Adipocyte (in vitro differentiated cells): ENCODE results near the gene DUSP8.

ENCODE experiments used
- DNase-seq: peaks from one replicate; pipeline ENCODE4 v3.0.0-alpha.2; 2015; ENCODE audit warnings: low read depth
- H3K27me3 ChIP-seq: replicated peaks from 2 replicates; pipeline ENCODE4 v1.7.0; 2013; ENCODE audit warnings: mild to moderate bottlenecking, low read length, moderate library complexity; ENCODE audit not compliant: control insufficient read depth, insufficient read depth
- H3K36me3 ChIP-seq: 2 replicates; pipeline ENCODE4 v1.7.0; 2013; ENCODE audit warnings: low read length, mild to moderate bottlenecking, moderate library complexity; ENCODE audit not compliant: control insufficient read depth, insufficient read depth, severe bottlenecking
- H3K4me1 ChIP-seq: 2 replicates; pipeline ENCODE4 v1.7.0; 2013; ENCODE audit warnings: mild to moderate bottlenecking, low read length, moderate library complexity; ENCODE audit not compliant: control insufficient read depth, insufficient read depth
- H3K4me3 ChIP-seq: 2 replicates; pipeline ENCODE4 v1.7.0; 2013; ENCODE audit warnings: mild to moderate bottlenecking, low read length, moderate library complexity
- H3K9ac ChIP-seq: 2 replicates; pipeline ENCODE4 v1.7.0; 2013; ENCODE audit warnings: mild to moderate bottlenecking, low read length, moderate library complexity
- H3K9me3 ChIP-seq: 2 replicates; pipeline ENCODE4 v1.7.0; 2013; ENCODE audit warnings: mild to moderate bottlenecking, low read length, moderate library complexity; ENCODE audit not compliant: control insufficient read depth

Gene DUSP8

DNA sequence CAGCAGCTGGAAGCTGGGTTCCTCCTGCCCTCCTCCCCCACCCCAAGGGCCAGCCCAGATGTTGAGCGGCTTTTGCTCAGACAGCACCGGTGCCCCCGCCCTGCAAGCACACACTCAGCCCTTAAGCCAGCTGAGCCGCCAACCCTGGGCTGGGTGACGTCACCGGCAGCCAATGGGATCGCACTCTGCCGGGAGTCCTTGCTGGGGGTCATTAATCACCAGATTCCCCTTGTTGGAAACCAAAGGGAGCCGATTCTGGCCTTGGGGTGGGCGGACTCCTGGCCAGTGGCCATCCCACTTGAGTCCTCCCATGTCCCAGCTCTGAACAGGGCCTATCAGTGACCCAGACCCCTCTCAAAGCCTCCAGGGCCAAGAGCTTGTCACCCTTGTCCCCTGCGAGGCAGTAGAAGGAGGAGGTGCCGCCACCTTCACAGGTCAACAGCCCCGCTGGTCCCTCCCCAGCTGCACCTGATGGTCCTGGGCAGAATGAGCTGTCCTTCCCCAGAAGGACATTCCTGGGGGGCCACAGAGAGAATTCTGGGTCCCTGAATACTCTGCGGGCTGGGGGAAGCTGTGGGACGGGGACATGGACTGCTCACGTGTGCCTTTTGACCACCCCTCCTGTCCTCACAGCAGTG is 7.4 kb downstream of the DUSP8 start:
- Histone ChIP-seq H3K9ac (no peak overlapping the region), H3K4me1 (peaks cover 8% of the 10 kb centered on the region), H3K27me3 (peaks cover 4% of the 10 kb centered on the region), H3K36me3 (no peaks in the 10 kb centered on the region), H3K4me3 (no peak overlapping the region), H3K9me3 (no peaks in the 10 kb centered on the region)
- DNase-seq, result peak; percentile 62

- Histone ChIP-seq H3K36me3 (no peaks in the 10 kb centered on the region), H3K4me3 (no peak overlapping the region), H3K9me3 (no peaks in the 10 kb centered on the region), H3K4me1 (peaks cover 15% of the 10 kb centered on the region), H3K27me3 (peaks cover 4% of the 10 kb centered on the region), H3K9ac (no peak overlapping the region)
- DNase-seq, result no peak
Measured at GRCh38 chr11:1563697-1564534, 8.2 kb downstream of the DUSP8 start.

DNA sequence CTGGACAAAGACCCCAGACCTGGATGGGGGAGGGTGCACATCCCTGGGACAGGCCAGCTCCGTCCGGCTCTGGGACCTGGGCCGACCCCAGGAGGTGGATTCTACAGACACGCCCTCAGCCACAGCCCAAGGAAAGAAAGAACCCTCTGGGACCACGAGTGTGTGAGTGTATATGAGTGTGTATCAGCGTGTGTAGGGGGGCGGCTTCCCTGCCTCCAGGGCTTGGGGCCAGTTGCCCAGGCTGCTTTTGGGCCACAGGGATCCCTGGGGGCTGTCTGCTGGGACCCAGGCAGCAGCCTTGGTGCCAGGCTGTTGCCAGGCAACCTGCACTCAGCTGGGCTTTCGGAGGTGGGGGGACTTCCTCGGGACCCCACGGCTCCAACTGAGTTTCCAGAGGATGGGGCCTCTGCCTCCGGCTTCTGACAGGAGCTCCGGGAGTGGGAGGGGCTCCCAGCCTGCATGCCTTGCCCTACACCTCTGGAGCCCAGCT is 8.9 kb downstream of the DUSP8 start:
- no peaks in the 10 kb centered on the region for H3K9me3 ChIP-seq
- no peaks in the 10 kb centered on the region for H3K36me3 ChIP-seq
- H3K27me3 ChIP-seq, result peaks cover 4% of the 10 kb centered on the region
- peaks cover 22% of the 10 kb centered on the region for H3K4me1 ChIP-seq
- no peak for DNase-seq
- no peak overlapping the region for H3K9ac ChIP-seq
- H3K4me3 ChIP-seq, result no peak overlapping the region

GRCh38 chr11:1562469-1563148 is 9.5 kb downstream of the DUSP8 start:
- Histone ChIP-seq H3K9me3 (no peaks in the 10 kb centered on the region), H3K9ac (no peak overlapping the region), H3K4me3 (no peak overlapping the region), H3K27me3 (peaks cover 4% of the 10 kb centered on the region), H3K4me1 (peaks cover 25% of the 10 kb centered on the region), H3K36me3 (no peaks in the 10 kb centered on the region)
- no peak for DNase-seq

DNA sequence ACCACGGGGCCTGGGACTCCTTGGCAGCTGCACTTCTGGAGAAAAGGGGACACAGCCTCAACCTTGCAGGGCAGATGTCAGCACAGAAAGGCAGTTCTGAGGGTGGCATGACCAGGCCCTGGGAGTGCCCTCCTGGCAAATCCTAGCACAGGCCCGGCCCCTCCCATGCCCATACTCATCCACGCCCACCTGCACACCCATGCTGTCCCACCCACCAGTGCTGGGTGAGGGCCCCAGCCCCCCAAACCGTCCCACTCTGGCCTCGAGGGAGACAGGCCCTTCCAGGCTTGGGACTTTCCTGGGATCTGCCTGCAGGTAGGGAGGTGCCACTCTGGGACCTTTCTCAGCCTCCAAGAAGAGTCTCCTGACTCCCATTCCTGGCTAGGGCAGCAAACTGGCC is 10.1 kb downstream of the DUSP8 start:
- Histone ChIP-seq H3K27me3 (peaks cover 4% of the 10 kb centered on the region), H3K9me3 (no peaks in the 10 kb centered on the region), H3K4me3 (no peak overlapping the region), H3K4me1 (peaks cover 25% of the 10 kb centered on the region), H3K9ac (no peak overlapping the region), H3K36me3 (no peaks in the 10 kb centered on the region)
- DNase-seq, result no peak

DNA sequence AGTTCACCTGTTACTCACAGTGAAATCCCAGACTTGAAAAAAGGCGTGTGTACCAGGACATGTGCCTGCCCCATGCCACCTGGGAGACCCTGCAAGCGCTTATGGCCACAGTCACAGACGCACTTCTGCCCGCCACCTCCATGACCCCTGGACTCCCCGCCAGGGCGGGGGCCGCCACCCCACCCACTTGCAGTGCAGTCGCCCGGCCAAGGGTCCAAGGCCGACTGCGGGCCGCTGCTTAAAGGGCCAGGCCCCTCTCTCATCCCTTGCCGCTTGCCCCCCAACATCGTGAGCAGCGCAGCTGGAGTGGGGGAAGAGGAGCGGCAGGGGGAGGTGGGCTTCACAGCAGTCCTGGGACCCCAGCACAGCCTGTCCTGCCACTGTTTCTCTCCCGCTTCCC is 10.8 kb downstream of the DUSP8 start:
- no peak overlapping the region for H3K4me3 ChIP-seq
- peaks cover 25% of the 10 kb centered on the region for H3K4me1 ChIP-seq
- H3K36me3 ChIP-seq, result no peaks in the 10 kb centered on the region
- H3K9me3 ChIP-seq, result no peaks in the 10 kb centered on the region
- H3K9ac ChIP-seq, result no peak overlapping the region
- DNase-seq, result no peak
- peaks cover 4% of the 10 kb centered on the region for H3K27me3 ChIP-seq

DNA sequence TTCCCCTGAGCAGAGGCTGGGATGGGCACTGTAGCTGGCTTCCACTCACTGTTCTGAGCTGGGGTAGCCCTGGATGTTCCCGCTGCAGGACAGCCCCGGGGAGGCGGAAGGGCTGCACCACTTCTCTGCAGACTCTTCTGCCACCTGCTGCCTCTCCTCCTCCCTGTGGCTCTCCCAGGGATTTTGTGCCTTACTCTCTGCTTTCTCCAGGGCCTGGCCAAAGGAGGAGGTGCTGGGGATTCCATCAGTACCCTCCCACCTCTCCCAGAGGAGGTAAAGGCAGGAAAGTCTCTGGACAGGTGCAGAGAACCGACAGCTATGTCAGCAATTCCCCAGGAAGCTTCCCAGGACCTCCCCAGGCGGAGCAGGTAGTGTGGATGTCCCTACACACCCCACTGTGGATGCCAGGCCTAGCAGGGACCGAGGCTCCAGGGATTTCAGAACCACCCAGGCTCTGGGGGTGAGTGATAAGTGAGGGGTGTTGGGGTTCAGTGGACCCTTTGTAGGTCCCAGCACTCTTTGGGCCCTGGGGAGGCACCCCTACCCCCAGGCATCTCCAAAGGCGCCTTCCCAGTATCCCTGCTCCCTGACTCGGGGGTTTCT is 11.3 kb downstream of the DUSP8 start:
- DNase-seq, result no peak
- H3K4me3 ChIP-seq, result no peak overlapping the region

DNA sequence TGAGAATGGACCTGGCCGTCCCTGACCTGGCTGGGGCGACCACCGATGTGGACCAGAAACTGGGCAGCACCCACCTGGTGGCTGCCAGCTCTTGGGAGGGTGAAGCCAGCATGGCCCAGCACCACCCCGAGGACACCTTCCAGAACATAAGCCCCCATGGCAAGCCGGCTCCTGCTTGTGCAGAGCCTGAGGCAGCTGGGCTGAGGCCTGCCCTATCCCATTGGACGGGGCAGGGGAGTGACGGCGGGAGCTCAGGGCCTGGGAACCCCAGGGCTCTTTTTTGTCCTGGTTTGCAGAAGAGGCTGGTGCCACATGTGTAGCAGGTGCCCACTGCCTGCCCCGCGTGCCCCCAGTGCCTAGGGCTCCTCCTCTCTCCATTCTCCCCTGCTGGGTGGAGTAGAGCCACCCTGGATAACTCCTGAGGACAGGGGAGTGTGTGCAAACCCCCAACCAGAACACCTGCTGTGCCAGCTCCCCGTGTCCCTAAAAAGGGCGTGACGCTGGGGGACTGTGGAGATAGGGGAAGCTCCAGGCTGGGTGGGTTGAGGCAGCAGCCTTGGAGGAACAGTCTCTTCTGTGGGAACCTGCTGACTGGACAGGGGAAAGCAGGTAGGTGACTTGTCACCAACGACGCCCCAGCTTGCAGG is 11.9 kb downstream of the DUSP8 start:
- no peaks in the 10 kb centered on the region for H3K9me3 ChIP-seq
- no peaks in the 10 kb centered on the region for H3K27me3 ChIP-seq
- no peak for DNase-seq
- peaks cover 25% of the 10 kb centered on the region for H3K4me1 ChIP-seq
- H3K9ac ChIP-seq, result no peak overlapping the region
- no peak overlapping the region for H3K4me3 ChIP-seq
- no peaks in the 10 kb centered on the region for H3K36me3 ChIP-seq

More for the DNA sequence above, 11.3 kb downstream of the DUSP8 start:
- Histone ChIP-seq H3K4me1 (peaks cover 25% of the 10 kb centered on the region), H3K9me3 (no peaks in the 10 kb centered on the region), H3K36me3 (no peaks in the 10 kb centered on the region), H3K9ac (no peak overlapping the region), H3K27me3 (peaks cover 2% of the 10 kb centered on the region)

DNA sequence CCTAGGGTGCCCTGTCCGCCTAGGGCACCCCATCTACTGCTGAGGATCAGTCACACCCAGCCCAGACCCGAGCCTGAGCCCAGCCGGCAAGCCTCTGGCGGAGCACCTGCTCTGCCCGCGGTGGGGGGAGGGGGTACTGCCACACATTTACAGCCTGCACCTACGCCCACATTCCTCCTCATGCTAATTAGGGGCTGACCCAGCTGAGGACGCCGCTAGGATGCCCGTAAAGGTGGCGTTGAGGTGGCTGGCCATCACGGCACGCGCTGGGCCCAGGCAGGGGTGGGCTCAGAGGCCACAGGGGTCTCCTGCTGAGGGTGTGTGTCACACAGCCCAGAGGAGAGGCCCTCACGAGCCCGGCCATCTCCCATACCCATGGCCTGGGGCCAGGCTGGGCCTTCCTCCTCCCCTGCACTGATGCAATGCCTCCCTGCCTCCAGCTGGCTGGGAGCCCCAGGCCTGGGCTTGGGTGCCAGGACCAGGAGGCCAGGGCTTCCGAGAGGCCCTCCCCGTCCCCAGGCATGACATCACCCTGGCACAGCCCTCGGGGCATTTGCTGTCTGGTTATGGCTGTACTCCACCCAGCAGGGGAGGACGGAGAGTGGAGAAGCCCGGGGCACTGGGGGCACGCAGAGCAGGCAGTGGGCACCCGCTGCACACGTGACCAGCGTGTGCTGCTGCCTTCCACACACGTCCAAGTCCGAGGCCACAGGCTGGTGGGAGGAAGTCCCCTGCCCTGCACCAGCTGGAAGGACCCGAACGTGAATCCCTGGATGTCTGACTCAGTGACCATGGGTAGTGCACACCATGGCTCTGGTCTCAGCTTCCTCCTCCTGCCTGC is 12.7 kb downstream of the DUSP8 start:
- H3K27me3 ChIP-seq, result no peaks in the 10 kb centered on the region
- DNase-seq, result peak; percentile 94

GRCh38 chr11:1558775-1559110 is 13.3 kb downstream of the DUSP8 start:
- H3K36me3 ChIP-seq, result no peaks in the 10 kb centered on the region
- H3K9me3 ChIP-seq, result no peaks in the 10 kb centered on the region
- peak overlapping the region; percentile 47 for H3K9ac ChIP-seq
- H3K4me3 ChIP-seq, result no peak overlapping the region
- peaks cover 25% of the 10 kb centered on the region for H3K4me1 ChIP-seq
- DNase-seq, result no peak
- H3K27me3 ChIP-seq, result no peaks in the 10 kb centered on the region

More for the DNA sequence above, 12.7 kb downstream of the DUSP8 start:
- Histone ChIP-seq H3K4me1 (peaks cover 25% of the 10 kb centered on the region), H3K9me3 (no peaks in the 10 kb centered on the region), H3K9ac (peak overlapping the region; percentile 47), H3K36me3 (no peaks in the 10 kb centered on the region), H3K4me3 (no peak overlapping the region)
